ENCODE measurements around the gene HHAT.
"Not testable (repeated sequence)": the region's sequence is repeated elsewhere in the genome, so short reads cannot be mapped to it uniquely, and the experiment has no call there.

HHAT gene

DNA sequence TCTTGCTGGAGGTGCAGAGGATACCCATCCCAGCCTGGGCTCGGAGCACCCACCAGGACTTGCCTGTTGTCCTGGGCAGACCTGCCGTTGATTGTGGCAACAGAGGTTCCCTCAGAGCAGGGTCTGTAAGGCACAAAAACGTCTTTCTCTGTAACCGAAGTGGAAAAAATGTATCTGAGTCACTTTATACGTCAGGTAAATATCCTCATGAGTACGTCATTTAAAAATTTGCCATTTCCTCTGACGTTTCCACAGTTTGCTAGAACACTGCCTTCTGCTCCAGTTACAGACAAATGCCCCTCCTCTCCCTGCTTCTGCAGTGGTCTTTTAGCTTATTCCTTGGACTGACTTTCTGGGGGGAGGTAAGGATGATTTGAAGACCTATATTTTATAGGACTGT lies 326.8 kb downstream of the HHAT start:
- DNase-seq, result no peak

DNA sequence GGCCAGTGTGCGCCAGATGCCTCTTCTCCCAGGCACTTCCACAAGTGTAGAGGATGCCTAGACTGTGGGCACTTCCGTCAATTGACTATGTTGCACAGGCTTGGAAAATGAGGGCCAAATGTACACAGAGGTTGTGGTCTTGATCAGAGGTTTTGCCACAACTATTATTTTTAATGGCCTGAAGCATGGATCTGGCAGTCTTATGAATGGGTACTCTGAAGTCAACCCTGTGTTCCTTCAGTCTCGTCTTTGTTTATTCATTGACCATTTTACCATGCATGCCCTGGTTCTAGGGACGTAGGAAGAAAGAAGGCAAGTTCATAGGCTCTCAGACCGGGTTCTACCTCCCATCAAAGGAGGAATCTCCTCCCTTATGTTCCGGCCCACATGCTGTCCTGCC lies 329.1 kb downstream of the HHAT start:
- DNase-seq, result no peak

GRCh38 chr1:210661520-210661919 lies 332.8 kb downstream of the HHAT start:
- not testable (repeated sequence) for DNase-seq

DNA sequence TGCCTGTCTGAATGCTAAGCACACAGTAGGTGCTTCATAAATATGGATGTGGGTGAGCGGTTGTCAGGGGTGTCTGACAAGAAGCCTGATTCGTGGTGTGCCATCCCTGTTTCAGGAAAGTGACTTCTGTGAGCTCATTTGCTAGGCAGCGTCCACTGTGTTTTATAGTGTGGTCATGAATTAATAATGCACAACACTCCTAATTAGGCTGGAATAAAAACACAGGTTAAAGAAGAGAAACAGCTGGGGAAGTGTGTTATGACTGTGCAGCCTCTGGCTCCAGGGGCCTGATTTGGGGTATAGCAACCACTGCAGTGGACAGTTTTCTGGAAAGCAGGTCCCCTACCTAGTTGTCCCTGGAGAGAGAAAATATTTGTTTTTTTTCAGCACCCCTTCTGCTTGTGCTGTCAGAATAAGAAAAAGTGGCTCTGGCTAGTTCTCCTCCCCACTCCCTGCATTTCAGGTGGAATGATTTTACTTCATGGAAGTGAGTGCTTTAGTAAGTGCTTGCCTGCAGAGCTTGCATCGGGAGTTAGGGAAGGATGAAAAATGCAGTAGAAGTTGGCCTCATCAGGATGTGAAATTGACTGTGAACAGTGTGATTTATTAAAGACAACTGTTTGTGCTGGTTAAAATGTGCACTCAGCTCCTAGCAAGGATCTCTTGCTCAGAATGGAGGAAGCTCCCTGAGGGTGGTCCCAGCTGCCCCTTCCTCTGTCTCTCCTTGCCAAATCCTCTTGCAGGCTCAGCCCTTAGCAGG lies 333.8 kb downstream of the HHAT start:
- DNase-seq, result no peak

DNA sequence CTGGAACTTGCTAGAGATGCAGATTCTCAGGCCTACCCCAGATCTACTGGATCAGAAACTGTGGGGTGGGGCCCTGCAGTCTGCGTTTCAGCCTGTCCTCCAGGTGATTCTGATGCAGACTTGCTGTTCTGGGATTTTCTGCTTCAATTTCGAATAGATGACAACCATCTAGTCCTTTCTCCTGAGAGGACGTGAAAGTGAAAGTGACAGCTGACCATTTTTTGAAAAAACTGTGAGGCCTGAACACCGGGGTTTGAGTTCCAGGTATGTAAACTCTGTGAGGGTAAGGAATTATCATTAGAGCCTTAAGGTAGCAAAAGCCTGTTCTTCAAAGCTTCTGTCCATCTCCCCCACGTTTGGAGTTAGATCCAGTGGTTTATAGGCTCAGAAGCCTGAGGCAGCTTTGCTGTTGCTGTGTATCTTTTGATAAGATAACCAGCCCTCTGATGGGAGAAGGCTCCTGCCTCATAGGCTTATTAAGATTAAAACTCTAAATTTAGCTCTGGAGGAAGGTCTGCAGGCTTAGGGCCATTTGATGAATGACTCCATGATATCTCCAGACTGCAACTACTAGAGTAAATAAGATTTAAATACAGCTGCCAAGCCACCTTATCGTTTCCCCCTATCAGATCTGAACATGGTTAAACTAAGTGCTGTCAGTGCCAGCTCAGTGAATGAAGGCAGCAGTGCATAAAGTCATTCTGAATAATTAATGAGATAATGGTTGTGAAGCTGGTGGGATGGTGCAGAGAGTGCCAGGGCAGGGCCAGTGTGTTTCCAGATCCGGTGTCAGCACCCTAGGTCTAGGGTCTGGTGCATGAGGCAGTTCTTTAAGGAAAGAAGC lies 335.2 kb downstream of the HHAT start:
- no peak for DNase-seq

DNA sequence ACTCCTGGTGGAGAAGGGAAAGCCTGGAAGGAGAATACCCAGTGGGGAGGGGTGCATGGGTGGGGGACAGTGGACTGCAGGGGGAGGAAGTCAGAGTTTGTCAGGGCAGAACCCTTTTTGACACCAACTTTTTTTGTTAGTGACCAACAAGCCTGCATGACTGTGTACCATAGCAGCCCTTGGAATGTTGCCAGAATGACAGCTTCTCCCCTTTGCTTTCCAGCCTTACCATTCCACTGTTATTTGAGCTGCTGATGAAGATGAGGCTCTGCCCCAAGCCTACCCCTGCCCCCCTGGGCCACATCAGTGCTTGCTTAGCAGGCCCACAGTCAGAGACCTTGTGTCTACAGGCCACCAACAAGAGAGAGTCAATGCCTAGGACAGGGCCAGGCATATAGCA lies 341.2 kb downstream of the HHAT start:
- DNase-seq, result no peak

GRCh38 chr1:210674151-210674550 lies 345.4 kb downstream of the HHAT start:
- peak; percentile 22 for DNase-seq

DNA sequence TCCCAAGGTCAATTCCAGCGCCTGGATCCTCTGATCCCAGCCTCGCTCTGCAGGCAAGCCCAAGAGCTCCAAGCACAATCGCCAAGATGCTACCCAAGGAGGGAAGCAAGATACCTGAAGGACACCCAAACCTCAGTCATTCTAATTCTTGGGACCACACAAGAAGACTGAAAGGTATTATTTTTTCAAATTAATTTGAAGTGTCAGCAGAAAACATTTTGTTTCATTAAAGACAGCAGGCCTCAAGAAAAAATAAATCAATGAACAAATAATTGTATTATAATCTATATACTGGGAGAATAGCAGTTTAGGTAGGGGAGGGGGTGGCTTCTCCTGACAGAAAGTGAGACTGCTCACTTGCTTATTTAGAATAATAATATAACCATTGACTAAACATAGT lies 347.8 kb downstream of the HHAT start:
- no peak for DNase-seq

- DNase-seq, result no peak
Measured at GRCh38 chr1:210677533-210677932, 348.8 kb downstream of the HHAT start.

DNA sequence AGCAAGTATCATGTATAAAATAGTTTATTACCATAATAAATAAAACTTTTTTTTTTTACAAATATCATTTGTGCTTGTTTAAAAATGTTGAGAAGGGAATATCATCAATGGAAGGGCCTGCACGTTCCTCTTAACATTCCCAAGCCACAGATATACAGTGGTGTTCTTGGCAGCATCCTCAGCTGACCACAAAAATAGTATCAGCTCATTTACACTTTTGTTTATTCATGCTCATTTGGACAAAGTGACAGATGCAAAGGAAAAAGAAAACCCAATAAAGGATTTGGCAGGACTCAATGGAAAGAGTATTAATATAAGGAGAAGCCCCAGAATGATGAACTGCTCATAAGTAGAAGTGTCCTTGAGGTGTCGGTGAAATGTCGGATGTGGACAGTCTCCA lies 349.6 kb downstream of the HHAT start:
- peak; percentile 7 for DNase-seq

GRCh38 chr1:210681158-210681557 lies 352.5 kb downstream of the HHAT start:
- DNase-seq, result no peak

- peak; percentile 43 for DNase-seq
Measured at GRCh38 chr1:210683403-210684047, 354.8 kb downstream of the HHAT start.

DNA sequence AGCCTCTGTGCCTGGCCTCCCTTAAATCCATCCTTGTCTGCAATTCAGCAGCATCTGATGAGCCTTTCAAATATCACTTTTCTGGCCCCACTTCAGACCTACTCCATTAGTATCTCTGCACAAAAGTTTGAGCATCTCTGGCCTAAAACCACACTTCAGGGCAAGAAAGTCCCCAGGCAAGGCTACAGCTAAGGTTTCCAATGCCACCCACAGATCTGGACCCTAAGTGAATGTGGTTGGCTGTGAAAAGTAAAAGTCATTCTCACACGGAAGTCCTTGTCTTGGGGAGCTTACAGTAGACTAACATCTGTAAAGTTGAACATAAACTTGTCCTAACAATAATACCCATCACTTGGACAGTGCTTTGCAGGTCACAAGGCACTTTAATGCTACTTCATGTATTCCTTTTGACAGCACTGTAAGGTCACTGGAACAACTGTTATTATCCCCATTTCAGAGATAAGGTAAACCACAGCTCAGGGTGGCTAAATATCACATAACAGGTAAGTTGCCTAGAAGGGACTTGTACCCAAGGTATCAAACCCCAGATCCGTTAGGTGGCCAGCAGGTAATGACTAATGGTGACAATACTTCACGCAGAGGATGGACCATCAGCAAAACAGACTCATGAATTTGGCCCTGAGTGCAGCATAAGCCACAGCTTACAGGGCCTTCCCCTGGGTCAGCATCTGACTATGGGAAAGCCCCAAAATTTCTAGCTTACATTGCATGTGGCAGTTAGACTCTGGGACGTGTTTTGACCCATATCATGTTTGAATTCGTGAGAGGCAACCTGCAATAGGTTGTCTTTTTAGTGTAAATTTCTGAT lies 356.0 kb downstream of the HHAT start:
- no peak for DNase-seq

DNA sequence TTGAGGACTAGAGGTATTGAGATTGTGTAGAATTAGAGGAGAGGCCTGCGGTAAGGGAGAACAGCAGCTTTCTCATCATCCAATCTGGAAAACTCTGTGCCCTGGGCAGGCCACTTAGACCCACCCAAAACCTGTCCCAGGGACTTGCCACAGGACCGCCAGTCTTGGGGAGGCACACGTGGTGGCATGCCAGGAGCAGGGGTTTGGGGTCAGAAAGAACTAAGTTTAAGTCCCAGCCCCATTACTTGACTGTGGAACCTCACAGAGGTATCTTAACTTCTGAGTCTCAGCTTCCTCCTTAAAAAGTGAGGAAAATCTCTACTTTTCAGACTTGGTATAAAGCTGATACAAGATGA lies 356.6 kb downstream of the HHAT start:
- DNase-seq, result peak; percentile 4

- DNase-seq, result no peak
Measured at GRCh38 chr1:210686841-210687240, 358.1 kb downstream of the HHAT start.

GRCh38 chr1:210687582-210688279 lies 359.0 kb downstream of the HHAT start:
- no peak for DNase-seq

- DNase-seq, result no peak
Measured at GRCh38 chr1:210688512-210689234, 360.0 kb downstream of the HHAT start.

DNA sequence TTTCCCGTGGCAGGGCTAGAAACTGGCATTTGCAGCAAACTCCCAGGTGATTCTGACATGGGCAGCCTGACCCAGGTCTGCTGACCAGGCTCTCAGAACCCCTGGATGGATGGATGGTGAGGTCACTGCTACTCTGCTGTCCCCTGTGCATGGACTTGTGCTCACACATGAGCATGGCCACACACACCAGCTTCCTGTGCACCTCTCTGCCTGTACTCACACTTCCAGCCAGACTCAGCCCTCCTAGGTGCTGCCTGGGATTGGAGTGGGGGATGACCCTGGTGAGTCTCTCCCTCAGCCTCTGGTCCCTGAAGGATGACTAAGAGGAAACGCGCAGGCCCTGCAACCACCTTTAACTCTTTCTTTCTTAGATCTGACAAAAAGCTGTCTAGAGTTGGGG lies 361.1 kb downstream of the HHAT start:
- no peak for DNase-seq

- DNase-seq, result no peak
Measured at GRCh38 chr1:210690236-210690635, 361.5 kb downstream of the HHAT start.

GRCh38 chr1:210691039-210691610 lies 362.4 kb downstream of the HHAT start:
- DNase-seq, result no peak

DNA sequence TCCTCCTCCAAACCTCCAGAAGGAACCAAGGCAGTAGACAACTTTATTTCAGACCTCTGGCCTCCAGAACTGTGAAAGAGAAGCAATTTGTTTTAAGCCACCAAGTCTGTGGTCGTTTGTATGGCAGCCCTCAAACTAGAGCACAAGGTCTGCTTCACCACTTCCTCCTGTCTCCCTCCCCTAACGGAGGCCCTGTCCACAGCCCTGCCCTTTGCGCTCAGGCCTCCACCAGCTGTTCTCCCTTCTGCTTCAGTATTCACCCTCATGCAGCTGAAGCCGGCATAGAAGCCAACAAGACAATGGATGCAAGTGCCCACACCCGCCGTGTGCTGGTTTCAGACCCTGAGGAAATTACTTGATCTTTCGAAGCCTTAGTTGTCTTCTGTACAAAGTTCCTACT lies 364.1 kb downstream of the HHAT start:
- DNase-seq, result no peak

Data from islet precursor cell (in vitro differentiated cells).